LNCAP (cell line): ENCODE measurements around the gene CYTH1.

ENCODE experiments used
- TF ChIP-seq, protein P1 (sequence below): fragments of 450-650 bp; IDR thresholded peaks from 2 replicates; pipeline ENCODE4 v1.5.1; 2017; ENCODE audit warnings: mild to moderate bottlenecking

The CYTH1 gene

GRCh38 chr17:78706271-78706915 is 75.7 kb downstream of the CYTH1 start:
- TF ChIP-seq, protein P1, sequence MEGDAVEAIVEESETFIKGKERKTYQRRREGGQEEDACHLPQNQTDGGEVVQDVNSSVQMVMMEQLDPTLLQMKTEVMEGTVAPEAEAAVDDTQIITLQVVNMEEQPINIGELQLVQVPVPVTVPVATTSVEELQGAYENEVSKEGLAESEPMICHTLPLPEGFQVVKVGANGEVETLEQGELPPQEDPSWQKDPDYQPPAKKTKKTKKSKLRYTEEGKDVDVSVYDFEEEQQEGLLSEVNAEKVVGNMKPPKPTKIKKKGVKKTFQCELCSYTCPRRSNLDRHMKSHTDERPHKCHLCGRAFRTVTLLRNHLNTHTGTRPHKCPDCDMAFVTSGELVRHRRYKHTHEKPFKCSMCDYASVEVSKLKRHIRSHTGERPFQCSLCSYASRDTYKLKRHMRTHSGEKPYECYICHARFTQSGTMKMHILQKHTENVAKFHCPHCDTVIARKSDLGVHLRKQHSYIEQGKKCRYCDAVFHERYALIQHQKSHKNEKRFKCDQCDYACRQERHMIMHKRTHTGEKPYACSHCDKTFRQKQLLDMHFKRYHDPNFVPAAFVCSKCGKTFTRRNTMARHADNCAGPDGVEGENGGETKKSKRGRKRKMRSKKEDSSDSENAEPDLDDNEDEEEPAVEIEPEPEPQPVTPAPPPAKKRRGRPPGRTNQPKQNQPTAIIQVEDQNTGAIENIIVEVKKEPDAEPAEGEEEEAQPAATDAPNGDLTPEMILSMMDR = no peak

- TF ChIP-seq, protein P1 = no peak
These were observed 77.0 kb downstream of the CYTH1 start for GRCh38 chr17:78705071-78705470.

GRCh38 chr17:78704594-78704993 is 77.5 kb downstream of the CYTH1 start:
- TF ChIP-seq, protein P1 = no peak

DNA sequence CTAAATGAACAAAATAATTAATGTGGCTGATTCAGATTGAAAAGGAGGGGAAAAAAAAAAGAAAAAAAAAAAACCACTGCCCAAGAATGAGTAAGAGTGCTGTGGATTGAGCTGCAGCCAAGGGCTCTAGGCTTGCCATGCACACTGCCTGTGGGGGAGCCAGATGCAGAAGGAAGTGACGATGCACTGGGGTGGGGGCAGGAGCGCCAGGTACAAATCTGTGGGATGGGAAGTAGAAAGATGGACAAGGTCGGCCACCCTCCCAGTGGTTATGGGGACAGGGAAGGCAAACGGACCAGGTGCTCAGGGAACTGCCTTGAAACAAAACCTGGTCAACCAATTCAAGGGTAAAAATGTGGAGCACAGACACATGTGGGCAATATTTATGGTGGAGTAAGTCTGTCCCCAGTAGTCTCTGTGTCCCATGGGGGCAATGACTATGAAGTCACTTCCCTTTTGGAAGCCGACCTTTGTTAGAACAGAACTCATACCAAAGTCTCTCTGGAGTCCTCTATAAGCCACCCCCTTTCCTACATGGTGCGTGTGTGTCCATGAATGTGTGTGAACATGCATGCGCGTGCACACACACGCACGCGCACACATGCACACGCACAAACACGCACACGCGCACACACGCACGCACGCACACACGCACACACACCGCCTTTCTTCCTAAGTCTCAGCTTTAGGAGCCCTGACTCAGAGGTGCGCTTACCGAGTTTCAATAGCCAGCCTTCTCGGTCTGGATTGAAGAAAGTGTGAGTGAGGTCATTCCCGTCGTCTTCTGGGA is 84.3 kb downstream of the CYTH1 start:
- TF ChIP-seq, protein P1 = no peak

GRCh38 chr17:78697122-78697521 is 85.0 kb downstream of the CYTH1 start:
- TF ChIP-seq, protein P1 = no peak

DNA sequence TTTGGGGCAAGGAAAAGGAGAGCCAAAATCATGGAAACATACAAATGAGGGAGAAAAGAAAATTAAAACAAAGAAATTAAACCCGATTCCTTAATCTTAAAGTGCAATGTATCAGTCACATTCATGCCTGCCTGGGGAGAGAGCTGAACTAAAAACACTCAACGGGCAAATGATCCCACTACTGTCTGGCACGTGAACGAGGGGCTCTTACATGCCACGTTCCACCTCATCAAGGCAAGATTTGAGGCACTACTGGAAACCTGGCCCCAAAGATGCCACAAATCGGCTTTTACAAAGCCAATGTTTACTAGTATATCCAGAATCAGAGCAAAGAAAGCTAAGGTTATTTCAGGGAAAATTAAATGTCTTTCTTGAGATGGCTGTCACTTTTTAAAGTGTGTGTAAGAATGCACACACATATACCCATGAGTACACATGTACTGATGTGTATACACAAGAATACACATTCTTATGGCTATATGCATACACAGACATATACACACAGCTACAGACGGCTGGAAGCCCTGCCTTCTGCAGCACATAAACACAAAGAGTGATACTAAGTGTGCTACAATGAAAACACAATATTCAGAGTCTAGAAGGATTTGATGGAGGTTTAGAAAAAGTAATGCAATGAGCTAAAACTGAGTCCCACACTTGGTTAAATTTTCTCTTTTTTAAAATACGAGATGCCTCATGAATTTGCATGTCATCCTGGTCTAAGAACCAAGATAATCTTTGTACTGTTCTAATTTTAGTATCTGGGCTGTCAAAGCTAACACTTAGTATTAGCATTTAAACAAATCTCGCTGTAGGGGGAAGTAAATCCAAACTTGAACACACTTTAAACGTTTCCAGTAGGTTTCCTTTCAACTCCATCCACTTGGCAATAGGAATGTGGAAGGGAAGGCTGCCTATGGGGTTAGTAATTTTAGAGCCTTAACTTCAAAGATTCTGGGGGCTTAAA is 85.8 kb downstream of the CYTH1 start:
- TF ChIP-seq, protein P1 = no peak

GRCh38 chr17:78694805-78695531 is 87.1 kb downstream of the CYTH1 start:
- TF ChIP-seq, protein P1 = no peak
